Gastrocnemius medialis (tissue), 4 donors: Measurements from ENCODE around the gene SFXN1.

Experiments used
- POLR2A ChIP-seq, 2 donors: fragments of 450-650 bp; IDR thresholded peaks; one replicate each; pipeline ENCODE4 v1.6.1; 2017; ENCODE audit warnings: antibody characterized with exemption in 2 of 2, mild to moderate bottlenecking in 2 of 2, moderate library complexity in 2 of 2
- TF ChIP-seq, protein P1 (sequence below), 5 experiments: fragments of 450-650 bp in 3 of 5; fragments of 200-600 bp in 2 of 5; sonication (generic) in 2 of 5; IDR thresholded peaks in 4 of 5; conservative IDR thresholded peaks in 1 of 5; 1 replicate in 4 of 5; 2 replicates in 1 of 5; pipeline ENCODE4 v1.5.1; 2016 to 2019; ENCODE audit warnings: antibody characterized with exemption in 5 of 5, mild to moderate bottlenecking in 3 of 5, moderate library complexity in 3 of 5

DNA sequence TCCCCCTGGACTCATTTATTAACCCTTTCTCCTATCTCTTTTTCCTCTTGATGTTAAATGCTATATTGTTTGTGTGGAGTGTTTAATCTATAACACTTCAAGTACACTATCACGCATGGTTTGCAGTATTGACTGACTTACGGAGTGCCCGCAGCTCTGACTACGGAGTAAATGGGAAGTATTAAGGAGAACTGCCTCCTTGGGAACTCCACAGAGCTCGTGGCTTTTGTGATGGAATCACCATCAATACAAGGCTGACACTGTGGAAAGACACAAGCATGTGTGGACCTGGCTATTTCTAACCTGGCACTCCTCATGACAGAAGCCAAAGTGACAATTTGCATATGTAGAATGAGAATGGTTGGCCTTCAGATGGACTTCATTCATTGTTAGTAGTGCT, 66.2 kb downstream of the SFXN1 start:
- TF ChIP-seq, protein P1, sequence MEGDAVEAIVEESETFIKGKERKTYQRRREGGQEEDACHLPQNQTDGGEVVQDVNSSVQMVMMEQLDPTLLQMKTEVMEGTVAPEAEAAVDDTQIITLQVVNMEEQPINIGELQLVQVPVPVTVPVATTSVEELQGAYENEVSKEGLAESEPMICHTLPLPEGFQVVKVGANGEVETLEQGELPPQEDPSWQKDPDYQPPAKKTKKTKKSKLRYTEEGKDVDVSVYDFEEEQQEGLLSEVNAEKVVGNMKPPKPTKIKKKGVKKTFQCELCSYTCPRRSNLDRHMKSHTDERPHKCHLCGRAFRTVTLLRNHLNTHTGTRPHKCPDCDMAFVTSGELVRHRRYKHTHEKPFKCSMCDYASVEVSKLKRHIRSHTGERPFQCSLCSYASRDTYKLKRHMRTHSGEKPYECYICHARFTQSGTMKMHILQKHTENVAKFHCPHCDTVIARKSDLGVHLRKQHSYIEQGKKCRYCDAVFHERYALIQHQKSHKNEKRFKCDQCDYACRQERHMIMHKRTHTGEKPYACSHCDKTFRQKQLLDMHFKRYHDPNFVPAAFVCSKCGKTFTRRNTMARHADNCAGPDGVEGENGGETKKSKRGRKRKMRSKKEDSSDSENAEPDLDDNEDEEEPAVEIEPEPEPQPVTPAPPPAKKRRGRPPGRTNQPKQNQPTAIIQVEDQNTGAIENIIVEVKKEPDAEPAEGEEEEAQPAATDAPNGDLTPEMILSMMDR (IDR thresholded peaks at IDR 0.05 in 4 of 5, conservative IDR thresholded peaks at IDR 0.05 in 1 of 5), result no peak
- no peak for TF ChIP-seq POLR2A (IDR thresholded peaks at IDR 0.05)
